Stimulated activated CD8-positive, alpha-beta memory T cell treated with anti-CD3 and anti-CD28 coated beads, Interleukin-15, amount 100 ng/mL, for 4 hours (primary cell): ENCODE data around the gene RELT.

Source experiments
- DNase-seq, 2 donors: peaks; one replicate each; pipeline ENCODE4 v3.0.0-alpha.2; 2020; ENCODE audit warnings: low read depth in 2 of 2

RELT gene

GRCh38 chr11:73402834-73403185 is 26.6 kb downstream of the RELT start:
- DNase-seq: no peak

- DNase-seq: no peak
Observed at GRCh38 chr11:73403541-73403940, 27.3 kb downstream of the RELT start.

GRCh38 chr11:73404048-73404447 is 27.8 kb downstream of the RELT start:
- no peak for DNase-seq

- DNase-seq: no peak
Observed at GRCh38 chr11:73404506-73405145, 28.4 kb downstream of the RELT start.

GRCh38 chr11:73405146-73405510 is 28.9 kb downstream of the RELT start:
- DNase-seq: no peak

- DNase-seq: no peak
Observed at GRCh38 chr11:73406131-73406530, 29.9 kb downstream of the RELT start.

GRCh38 chr11:73406619-73407018 is 30.4 kb downstream of the RELT start:
- no peak for DNase-seq

- no peak for DNase-seq
Observed at GRCh38 chr11:73409431-73409830, 33.2 kb downstream of the RELT start.

GRCh38 chr11:73410627-73411026 is 34.4 kb downstream of the RELT start:
- no peak for DNase-seq

GRCh38 chr11:73411031-73411430 is 34.8 kb downstream of the RELT start:
- no peak for DNase-seq

- DNase-seq: no peak
Observed at GRCh38 chr11:73412308-73412707, 36.1 kb downstream of the RELT start.

GRCh38 chr11:73413256-73413655 is 37.1 kb downstream of the RELT start:
- DNase-seq: no peak

- DNase-seq: no peak
Observed at GRCh38 chr11:73414977-73415651, 38.9 kb downstream of the RELT start.

- DNase-seq: no peak
Observed at GRCh38 chr11:73415854-73416615, 39.8 kb downstream of the RELT start.

- DNase-seq: no peak
Observed at GRCh38 chr11:73416786-73417185, 40.6 kb downstream of the RELT start.

GRCh38 chr11:73420136-73420535 is 43.9 kb downstream of the RELT start:
- no peak for DNase-seq

GRCh38 chr11:73422886-73423285 is 46.7 kb downstream of the RELT start:
- DNase-seq: no peak

GRCh38 chr11:73423506-73423905 is 47.3 kb downstream of the RELT start:
- no peak for DNase-seq

GRCh38 chr11:73425108-73425507 is 48.9 kb downstream of the RELT start:
- DNase-seq: no peak

GRCh38 chr11:73426219-73426850 is 50.1 kb downstream of the RELT start:
- DNase-seq: no peak

- DNase-seq: no peak
Observed at GRCh38 chr11:73428227-73428626, 52.0 kb downstream of the RELT start.

- DNase-seq: no peak
Observed at GRCh38 chr11:73428699-73429098, 52.5 kb downstream of the RELT start.
